ENCODE measurements around the gene NUMB. TPM values are rescaled to one million over a fixed set of nuclear protein-coding genes. Genes with fewer than 3 reads are reported as not detected.
"Not testable (repeated sequence)": the region's sequence is repeated elsewhere in the genome, so short reads cannot be mapped to it uniquely, and the experiment has no call there.

Gene NUMB
- total RNA-seq, 6 donors from 2014 or later: 85.6 to 169 (median 118) TPM

GRCh38 chr14:73386342-73386741 lies 72.0 kb downstream of the NUMB start:
- no peak for ATAC-seq (ENCODE audit: low FRiP score in 2 of 2)
- no peaks in the 10 kb centered on the region for H3K36me3 ChIP-seq
- DNase-seq: no peak
- no peaks in the 10 kb centered on the region for H3K27me3 ChIP-seq
- no peak for TF ChIP-seq POLR2AphosphoS5 (IDR thresholded peaks at IDR 0.05)
- TF ChIP-seq, protein P1, sequence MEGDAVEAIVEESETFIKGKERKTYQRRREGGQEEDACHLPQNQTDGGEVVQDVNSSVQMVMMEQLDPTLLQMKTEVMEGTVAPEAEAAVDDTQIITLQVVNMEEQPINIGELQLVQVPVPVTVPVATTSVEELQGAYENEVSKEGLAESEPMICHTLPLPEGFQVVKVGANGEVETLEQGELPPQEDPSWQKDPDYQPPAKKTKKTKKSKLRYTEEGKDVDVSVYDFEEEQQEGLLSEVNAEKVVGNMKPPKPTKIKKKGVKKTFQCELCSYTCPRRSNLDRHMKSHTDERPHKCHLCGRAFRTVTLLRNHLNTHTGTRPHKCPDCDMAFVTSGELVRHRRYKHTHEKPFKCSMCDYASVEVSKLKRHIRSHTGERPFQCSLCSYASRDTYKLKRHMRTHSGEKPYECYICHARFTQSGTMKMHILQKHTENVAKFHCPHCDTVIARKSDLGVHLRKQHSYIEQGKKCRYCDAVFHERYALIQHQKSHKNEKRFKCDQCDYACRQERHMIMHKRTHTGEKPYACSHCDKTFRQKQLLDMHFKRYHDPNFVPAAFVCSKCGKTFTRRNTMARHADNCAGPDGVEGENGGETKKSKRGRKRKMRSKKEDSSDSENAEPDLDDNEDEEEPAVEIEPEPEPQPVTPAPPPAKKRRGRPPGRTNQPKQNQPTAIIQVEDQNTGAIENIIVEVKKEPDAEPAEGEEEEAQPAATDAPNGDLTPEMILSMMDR (IDR thresholded peaks at IDR 0.05): no peak
- TF ChIP-seq EP300 (IDR thresholded peaks at IDR 0.05): no peak
- no peak for TF ChIP-seq POLR2A (IDR thresholded peaks at IDR 0.05)
- 64 to 73% methylated on average over 3 of the region's 3 CpGs for WGBS, 2 donors
- H3K9me3 ChIP-seq: peaks cover 0 to 8% (median 4%) of the 10 kb centered on the region in 4 donors
- H3K4me3 ChIP-seq: no peak overlapping the region
- H3K27ac ChIP-seq: no peak overlapping the region
- H3K4me1 ChIP-seq: peaks cover 0 to 4% (median 0%) of the 10 kb centered on the region in 4 donors

GRCh38 chr14:73385021-73385420 lies 73.3 kb downstream of the NUMB start:
- not testable (repeated sequence) for H3K4me3 ChIP-seq; DNase-seq; H3K36me3 ChIP-seq; H3K27ac ChIP-seq; H3K27me3 ChIP-seq; H3K4me1 ChIP-seq; ATAC-seq (ENCODE audit: low FRiP score in 2 of 2); H3K9me3 ChIP-seq
- 92 to 100% methylated on average over 3 of the region's 4 CpGs for WGBS, 2 donors

DNA sequence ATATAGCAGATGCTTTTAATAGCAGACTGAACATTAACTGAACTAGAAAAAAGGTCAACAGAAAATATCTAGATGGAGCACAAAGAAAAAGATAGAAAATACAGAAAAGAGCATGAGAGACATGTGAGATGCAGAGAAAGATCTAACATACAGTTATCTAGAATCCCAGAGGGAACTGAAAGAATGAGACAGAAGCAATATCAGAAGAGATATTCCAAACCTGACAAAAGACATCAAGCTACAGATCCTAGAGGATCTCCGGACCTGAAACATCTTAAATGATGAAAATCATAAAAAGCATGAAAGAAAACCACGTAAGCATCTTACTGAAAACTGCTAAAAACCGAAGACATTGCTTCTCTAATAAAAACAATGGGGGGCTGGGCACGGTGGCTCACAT lies 75.0 kb downstream of the NUMB start:
- no peak for ATAC-seq (ENCODE audit: low FRiP score in 2 of 2)
- TF ChIP-seq POLR2A (IDR thresholded peaks at IDR 0.05) (no peak), POLR2AphosphoS5 (IDR thresholded peaks at IDR 0.05) (no peak), EP300 (IDR thresholded peaks at IDR 0.05) (no peak)
- TF ChIP-seq, protein P1 (IDR thresholded peaks at IDR 0.05): no peak
- no peak for DNase-seq

GRCh38 chr14:73381380-73382013 lies 76.8 kb downstream of the NUMB start:
- Histone ChIP-seq H3K27me3 (no peaks in the 10 kb centered on the region), H3K36me3 (peaks cover 0 to 2% (median 0%) of the 10 kb centered on the region in 4 donors), H3K27ac (no peak overlapping the region), H3K4me1 (peaks cover 0 to 14% (median 0%) of the 10 kb centered on the region in 4 donors), H3K4me3 (no peak overlapping the region), H3K9me3 (peaks cover 0 to 8% (median 4%) of the 10 kb centered on the region in 4 donors)
- DNase-seq: no peak
- TF ChIP-seq EP300 (IDR thresholded peaks at IDR 0.05): no peak
- no peak for TF ChIP-seq POLR2A (IDR thresholded peaks at IDR 0.05)
- TF ChIP-seq, protein P1 (IDR thresholded peaks at IDR 0.05): no peak
- TF ChIP-seq POLR2AphosphoS5 (IDR thresholded peaks at IDR 0.05): no peak
- no peak for ATAC-seq (ENCODE audit: low FRiP score in 2 of 2)
- WGBS, 2 donors: 94 to 99% methylated on average over 2 of the region's 2 CpGs

More for the DNA sequence above, 75.0 kb downstream of the NUMB start:
- H3K27me3 ChIP-seq: no peaks in the 10 kb centered on the region
- H3K27ac ChIP-seq: no peak overlapping the region
- no peaks in the 10 kb centered on the region for H3K36me3 ChIP-seq
- H3K9me3 ChIP-seq: peaks cover 0 to 8% (median 4%) of the 10 kb centered on the region in 4 donors
- H3K4me1 ChIP-seq: peaks cover 0 to 14% (median 0%) of the 10 kb centered on the region in 4 donors
- no peak overlapping the region for H3K4me3 ChIP-seq
- WGBS, 2 donors: 94 to 98% methylated on average over 4 of the region's 4 CpGs

DNA sequence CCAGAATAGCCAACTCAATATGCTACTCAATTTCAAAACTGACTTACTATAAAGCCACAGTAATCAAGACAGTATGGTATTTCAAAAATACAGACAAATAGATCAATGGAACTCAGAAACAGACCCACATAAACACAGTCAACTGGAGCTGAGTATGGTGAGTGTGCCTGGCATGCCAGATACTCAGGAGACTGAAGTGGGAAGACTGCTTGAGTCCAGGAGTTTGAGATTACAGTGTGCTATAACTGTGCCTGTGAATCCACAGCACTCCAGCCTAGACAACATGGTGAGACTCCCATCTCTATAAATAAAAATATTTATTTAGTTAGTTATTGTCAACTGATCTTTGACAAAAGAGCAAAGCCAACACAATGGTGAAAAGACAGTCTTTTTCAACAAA lies 81.8 kb downstream of the NUMB start:
- Histone ChIP-seq H3K36me3 (peaks cover 0 to 3% (median 0%) of the 10 kb centered on the region in 4 donors), H3K4me1 (peaks cover 0 to 10% (median 2%) of the 10 kb centered on the region in 4 donors), H3K27me3 (no peaks in the 10 kb centered on the region), H3K27ac (no peak overlapping the region), H3K9me3 (no peaks in the 10 kb centered on the region), H3K4me3 (no peak overlapping the region)
- TF ChIP-seq EP300 (IDR thresholded peaks at IDR 0.05) (no peak), POLR2A (IDR thresholded peaks at IDR 0.05) (no peak), POLR2AphosphoS5 (IDR thresholded peaks at IDR 0.05) (no peak)
- TF ChIP-seq, protein P1 (IDR thresholded peaks at IDR 0.05): no peak
- DNase-seq (no peak), ATAC-seq (ENCODE audit: low FRiP score in 2 of 2) (no peak)
